HG02623 (cell line): ENCODE measurements around the gene CDK4.

Source experiments
- ATAC-seq: cut with Tn5 transposase; IDR thresholded peaks from one replicate; pipeline ENCODE4 v1.9.1; 2021; ENCODE audit warnings: moderate library complexity; ENCODE audit not compliant: unreplicated experiment

The CDK4 gene

DNA sequence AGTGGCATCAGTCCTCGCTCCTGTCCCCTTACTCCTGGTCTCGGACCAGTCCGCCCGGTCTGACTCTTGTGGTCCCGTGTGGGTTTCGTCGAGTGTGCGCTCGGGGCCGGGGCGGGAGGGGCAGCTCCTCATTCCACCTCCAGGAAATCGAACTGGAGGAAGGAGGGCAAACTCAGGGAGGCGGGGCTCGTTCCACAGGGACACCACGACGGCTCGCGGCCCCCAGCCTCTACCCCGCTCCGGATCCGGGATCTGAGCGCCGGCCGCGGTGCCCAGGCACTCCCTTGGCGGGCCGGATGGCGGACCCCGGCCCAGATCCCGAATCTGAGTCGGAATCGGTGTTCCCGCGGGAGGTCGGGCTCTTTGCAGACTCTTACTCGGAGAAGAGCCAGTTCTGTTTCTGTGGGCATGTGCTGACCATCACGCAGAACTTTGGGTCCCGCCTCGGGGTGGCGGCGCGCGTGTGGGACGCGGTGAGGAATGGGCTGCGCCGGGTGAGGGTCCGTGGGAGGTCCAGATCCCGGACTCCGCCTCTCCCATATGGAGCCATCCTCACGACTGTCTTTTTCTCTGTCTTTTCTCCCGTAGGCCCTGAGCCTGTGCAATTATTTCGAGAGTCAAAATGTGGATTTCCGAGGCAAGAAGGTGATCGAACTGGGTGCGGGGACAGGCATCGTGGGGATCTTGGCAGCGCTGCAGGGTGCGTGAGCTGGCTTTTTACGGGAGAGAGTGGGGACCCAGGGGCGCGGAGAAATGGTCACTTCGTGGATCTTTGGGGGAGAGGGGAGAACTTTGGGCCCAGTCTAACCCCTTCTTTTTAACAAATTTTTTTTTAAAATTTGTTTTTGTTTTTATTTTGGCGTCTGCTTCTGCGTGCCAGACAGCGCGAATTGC, 20.6 kb upstream of the CDK4 start, which contains the start of gene EEF1AKMT3:
Gene EEF1AKMT3 (plus strand): TSS at position 186 of the 894 bp plus-strand sequence. CDS start 111 bp downstream, at position 297.
- peak; percentile 26 for ATAC-seq

DNA sequence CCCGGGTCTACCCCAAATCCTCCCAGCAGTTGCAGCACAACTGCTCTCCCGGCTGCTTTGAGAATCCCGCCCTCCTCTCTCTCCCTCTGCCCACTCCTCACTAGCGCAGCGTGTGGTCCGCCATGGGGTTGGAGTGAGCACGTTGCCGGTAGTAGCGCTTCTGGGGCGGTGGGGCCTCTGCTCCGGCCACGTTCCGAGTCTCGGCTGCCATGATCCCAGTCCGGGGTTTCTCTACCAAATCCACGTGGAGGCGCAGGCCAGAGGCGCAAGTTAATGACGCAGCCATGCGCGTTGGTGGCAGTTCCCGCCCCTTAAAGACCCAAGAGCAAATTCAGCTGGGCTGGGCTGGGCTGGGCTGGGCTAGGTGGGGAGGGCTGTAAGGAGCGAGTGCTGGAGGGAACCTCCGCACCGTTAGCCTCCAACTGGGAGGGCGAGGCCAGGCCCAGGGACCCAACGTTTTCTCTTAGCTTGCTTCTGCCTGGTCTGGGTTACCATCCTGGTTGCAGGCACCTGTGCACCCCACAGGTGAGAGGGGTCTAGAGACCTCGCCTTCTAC, 19.8 kb upstream of the CDK4 start, which contains the start of gene METTL1:
Gene METTL1 (minus strand): TSS at position 233 of the 556 bp plus-strand sequence. CDS start 22 bp downstream, at position 211.
- peak; percentile 71 for ATAC-seq

GRCh38 chr12:57771236-57771872, 19.2 kb upstream of the CDK4 start:
- peak; percentile 62 for ATAC-seq

DNA sequence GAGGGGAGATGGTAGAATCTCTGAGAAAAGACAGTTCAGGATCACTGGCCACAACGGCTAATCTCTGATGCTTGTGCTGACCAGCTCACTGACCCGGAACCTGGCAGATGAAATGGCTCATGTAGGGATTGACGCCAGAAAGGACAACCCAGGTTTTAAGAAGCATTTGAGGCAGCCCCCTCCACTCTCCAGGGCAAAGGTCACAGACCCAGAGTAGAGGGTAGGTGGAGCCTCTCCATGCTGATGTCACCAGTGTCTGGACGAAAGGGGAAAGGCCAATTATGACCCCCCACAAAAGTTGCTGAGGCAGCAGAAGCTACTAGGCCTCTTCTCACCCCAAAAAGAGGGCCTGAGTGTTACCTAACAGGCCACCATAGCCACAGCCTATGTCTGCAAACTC, 18.6 kb upstream of the CDK4 start:
- ATAC-seq: no peak

DNA sequence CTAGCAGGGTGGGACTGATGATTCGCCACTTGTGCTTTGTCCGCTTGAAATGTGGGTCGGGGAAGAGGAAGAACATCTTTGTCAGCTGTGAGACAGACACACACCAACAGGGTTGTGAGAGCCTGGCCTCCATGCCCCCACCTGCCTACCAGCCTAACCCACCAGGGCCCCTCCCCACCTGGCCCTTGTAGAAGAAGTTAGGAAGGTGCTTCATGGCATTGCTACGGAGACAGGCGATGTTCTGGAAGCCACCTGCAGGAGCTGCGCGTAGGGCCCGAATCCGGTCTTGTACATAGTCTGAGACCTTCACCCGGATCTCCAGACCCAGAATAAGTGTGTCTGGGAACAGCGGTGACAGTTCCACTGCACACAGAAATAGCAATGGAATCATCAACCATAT, 17.5 kb upstream of the CDK4 start:
- ATAC-seq: no peak

DNA sequence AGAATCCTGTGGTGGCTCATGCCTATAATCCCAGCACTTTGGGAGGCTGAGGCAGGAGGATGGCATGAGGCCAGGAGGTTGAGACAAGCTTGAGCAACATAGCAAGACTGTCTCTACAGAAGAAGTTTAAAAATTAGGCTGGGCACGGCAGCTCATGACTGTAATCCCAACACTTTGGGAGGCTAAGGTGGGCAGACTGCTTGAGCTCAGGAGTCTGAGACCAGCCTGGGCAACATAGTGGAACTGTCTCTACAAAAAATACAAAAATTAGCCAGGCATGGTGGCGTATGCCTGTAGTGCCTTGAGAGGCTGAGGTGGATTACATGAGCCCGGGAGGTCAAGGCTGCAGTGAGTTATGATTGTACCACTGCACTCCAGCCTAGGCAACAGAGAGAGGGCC, 15.8 kb upstream of the CDK4 start:
- no peak for ATAC-seq

GRCh38 chr12:57767305-57767698, 15.2 kb upstream of the CDK4 start:
- ATAC-seq: no peak

DNA sequence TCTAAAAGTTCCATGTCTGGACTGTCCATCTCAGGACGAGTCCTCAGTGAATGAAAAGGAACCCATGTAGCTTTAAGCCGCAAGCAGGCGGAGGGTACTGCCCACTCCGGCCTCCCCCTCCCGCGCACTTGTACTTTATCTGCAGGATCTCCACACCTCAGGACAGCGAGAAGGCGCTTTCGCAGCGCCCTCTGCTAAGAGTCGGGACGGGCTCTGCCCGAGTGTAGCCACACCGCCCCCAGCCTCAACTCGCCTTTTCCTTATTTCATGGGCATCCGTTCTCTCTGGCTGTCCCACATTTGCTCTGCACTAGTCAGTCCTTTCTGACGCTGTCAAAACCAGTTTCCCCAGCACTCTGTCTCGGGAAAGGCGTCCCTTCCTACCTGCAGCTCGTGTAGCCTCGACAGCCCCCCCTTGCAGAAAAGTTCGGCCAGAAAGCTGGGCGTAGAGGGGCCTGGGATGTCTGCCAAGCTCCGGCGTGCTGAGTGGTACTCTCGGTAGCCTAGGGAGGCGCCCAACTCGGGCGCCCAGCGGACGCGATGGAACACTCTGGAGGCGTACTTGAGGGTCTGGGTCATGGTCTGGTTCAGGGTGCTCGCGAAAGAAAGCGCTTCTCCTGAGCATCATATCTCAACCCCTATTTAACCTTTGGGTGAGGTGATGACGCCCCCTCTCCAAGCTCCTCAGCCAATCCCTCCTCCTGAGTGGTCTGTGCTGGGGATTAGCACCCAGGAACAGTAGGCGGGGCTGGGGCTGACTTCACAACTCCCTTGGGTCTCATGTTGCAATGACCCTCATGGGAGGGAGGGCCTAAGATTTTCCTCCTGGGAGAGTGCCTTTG, 14.6 kb upstream of the CDK4 start, which contains the start of gene CYP27B1:
Gene CYP27B1 (minus strand): TSS at position 615 of the 841 bp plus-strand sequence. CDS start 37 bp downstream, at position 578.
- ATAC-seq: no peak

- no peak for ATAC-seq
These were observed 13.8 kb upstream of the CDK4 start for GRCh38 chr12:57765698-57766463.

DNA sequence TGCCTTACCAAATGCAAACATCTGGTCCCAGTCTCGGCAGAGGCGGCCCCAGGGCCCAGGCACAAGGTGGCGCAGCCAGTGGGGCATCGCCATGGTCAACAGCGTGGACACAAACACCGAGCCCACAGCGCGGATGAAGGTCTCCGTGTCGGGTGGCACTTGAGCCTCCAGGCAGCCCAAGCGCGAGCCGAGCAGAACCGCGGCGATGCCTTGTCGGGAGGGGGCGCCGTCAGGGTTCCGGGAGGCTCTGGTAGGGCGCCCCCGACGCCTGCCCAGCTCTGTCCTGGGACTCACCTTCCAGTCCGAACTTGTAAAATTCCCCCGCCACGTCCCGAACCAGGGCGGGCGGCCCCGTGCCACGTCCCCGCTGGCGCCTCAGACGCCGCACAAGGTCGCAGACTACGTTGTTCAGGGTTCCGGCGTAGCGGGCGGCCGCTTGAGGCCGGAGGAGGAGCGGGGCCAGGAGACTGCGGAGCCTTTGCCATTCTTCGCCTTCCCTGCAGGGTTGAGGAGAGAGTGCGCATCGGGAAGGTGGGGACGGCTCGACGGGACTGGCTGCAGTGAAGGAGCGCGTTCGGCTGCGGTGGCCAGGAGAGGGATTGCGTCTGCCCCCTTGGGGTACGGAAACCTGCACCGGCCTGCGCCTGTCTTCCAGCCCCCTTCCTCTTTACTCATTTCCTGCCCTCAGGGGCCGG, 13.0 kb upstream of the CDK4 start:
- peak; percentile 56 for ATAC-seq

- ATAC-seq: no peak
These were observed 12.5 kb upstream of the CDK4 start for GRCh38 chr12:57764662-57765002.

DNA sequence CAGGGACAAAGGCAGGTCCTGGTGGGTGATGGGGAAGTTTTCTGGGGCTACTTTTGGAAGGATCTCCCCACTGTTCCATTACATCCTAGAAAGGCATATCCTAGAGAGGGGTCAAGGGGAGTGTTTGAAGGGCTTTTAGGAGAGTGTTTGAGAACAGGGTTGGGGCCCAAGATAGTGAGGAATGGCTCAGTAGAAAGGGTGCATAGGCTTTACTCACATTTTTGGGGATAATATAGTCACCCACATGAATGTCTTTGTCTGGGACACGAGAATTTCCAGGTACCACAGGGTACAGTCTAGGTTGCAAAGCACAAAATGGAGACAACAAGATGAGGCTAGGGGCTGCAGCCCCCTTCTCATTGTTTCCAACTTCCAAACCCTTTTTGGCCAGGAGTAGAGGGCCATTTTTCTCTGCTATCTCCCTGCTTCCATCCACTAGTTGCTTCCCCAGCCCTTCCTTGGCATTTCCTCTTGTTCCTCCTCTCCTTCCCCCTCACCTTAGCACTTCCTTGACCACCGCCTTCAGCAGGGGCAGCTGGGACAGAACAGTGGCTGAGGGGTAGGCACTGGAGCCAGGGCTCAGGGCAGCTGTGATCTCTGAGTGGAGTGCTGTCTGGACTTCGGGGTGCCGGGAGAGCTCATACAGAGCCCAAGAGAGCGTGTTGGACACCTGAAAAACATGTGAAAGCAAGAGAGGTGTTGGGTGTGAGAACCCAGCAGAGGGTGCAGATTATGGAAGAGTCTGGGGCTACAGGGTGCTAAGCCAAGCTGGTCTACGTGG, 12.0 kb upstream of the CDK4 start:
- ATAC-seq: no peak

GRCh38 chr12:57762463-57762862, 10.4 kb upstream of the CDK4 start:
- no peak for ATAC-seq

- no peak for ATAC-seq
These were observed 9.4 kb upstream of the CDK4 start for GRCh38 chr12:57761391-57761998.

DNA sequence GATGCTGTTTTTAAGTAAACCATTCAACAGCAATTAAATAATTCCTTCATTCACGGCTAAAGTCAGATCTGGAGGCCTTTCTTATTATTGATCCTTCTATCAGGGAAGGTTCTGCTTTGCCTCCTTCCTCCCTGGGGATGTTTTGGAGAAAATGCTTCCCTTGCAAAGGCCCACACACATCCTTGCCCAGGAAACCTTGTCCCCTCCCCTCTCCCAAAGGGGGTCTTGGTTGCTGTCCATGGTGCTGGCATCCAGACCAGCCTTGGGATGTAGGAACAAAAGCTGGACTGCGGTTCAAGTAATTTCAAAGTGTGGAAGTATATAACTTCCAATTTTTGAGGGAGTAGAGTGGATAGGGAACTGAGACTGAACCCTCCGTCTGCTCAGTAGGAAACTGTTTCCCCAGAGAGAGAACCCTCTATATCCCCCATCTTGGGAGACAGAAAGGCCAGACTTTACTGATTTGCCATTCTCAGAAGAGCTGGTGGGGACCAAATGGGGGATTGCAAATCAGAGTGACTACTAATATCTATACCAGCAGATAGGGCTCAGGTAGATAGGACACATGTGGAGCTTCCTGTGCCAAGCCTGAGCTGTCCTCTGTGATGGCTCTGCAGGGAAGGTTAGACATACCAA, 8.4 kb upstream of the CDK4 start:
- no peak for ATAC-seq

GRCh38 chr12:57759360-57759980, 7.4 kb upstream of the CDK4 start:
- no peak for ATAC-seq
